Activated CD4-positive, alpha-beta T cell treated with anti-CD3 and anti-CD28 coated beads, Interleukin-2, amount 50 U/mL, for 1 hour (primary cell): ENCODE data around the gene CORO7.

Experiments
- DNase-seq: peaks from one replicate; pipeline ENCODE4 v3.0.0-alpha.2; 2020

CORO7 gene

DNA sequence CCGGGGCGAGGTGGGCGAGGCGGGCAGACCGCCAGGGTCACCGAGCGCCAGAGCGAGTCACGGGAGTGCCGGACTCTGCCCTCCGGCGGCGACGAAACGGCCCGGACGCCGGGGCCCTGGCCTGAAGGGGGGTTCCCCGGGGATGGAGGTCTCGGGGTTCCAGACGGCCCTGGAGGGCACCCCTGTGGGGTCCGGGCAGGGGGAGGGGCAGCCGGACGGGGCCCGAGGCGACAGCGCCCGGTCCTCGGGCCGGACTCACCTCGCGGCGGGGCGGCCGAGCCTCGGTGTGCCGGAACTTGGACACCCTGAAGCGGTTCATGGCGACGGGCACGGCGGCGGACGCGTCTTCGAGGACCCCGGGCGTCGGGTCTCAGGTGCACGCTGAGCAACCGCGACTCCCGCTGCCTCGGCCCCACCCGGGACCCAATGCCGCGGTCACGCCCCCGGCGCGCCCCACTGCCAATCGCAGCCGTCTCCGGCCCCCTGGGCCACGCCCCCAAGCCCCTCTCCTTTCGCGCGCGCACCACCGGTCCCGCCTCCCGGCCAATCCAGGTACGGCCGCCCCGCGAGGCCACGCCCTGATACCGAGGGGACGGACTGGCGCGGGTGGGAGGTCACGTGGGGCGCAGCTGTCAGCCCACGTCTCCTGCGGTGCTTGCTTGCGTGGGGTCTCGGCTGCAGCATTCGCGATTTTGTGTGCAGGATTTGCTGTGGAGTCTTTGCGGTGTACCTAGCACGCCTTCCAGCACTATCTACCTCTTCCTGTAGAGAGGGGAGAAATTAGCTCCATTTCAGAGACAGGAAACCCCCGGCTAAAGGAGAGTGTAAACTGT is at the start of gene CORO7:
Gene CORO7 (minus strand): TSS at position 397 of the 833 bp plus-strand sequence. CDS start 78 bp downstream, at position 319.
- peak; percentile 99 for DNase-seq

DNA sequence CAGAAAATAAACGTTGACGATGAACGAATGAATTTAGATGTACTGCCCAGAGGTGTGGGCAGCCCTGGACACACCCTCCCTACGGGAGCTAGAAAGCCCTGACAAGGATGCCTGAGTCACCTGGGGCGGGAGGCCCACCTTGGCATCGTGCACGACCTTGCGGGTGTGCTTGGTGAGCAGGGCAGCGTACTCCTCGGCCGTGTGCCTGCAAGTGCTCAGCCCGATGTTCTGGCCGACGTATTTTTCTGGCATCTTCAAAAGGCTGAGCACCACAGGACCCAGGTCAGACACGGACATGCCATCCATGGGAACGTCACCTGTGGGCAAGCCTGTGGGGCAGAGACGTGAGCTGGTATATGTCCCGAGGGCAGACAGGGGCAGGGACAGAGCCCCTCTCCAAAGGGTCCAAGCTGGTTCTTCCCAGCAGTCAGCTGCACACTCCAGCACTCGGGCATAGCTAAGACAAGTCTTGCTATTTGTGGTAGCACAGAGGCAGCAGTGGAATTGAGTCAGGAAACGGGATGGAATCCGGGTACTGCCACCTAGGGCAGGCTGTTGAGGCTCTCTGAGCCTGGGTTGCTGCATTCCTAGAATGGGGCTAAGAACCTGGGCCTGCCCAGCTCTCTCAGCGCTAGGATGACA is 47.2 kb upstream of the CORO7 start:
- DNase-seq: no peak

DNA sequence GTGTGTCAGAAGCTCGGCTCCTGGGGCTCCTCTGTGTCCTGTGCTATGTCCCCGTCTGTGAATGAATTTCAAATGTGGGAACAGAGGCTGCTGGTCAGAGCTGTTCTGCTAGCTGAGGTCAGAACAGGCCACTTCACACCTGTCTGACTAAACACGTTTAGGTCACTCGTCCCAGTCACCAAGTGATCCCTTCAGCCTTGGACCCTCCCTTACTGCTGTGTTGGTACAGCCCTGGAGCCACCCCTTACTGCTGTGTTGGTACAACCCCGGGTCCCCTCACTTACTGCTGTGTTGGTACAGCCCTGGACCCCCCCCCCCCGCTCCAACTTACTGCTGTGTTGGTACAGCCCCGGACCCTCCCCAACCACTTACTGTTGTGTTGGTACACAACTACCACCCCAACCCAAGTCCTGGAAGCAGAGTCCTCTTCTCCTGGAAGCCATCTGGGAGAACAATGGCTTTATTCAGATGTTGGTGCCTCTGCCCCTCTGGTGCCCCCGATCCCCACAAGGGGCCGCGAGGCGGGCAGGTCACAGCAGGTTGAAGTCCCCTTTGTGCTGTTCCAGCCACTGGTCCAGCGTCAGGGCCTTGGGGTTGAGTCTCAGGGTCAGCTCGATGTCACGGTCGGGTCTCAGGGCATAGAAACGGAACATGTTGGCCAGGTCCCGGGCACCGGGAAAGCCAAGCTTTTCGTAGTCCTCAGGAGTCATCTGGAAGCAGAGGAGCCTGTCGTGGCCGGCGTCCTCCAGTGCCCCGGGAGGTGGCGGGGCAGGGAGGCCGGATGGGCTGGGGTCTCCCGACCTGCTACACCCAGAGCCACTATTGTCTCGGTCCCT is 45.1 kb upstream of the CORO7 start:
- DNase-seq: no peak

DNA sequence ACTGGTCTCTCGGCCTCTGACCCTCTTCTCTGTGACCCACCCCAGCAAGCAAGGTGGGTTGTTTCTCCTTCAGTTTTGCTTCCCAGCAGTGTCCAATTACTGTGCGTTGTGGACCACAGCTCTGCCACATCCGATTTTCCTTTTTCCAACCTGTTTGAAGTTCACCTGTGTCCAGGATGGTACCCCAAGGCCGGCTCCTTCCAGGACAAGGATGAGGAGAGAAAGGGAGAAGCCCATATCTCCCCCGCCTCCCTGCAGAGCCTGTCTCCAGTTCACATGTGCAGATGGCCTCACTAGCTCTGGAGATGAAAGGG is 44.5 kb upstream of the CORO7 start:
- no peak for DNase-seq

DNA sequence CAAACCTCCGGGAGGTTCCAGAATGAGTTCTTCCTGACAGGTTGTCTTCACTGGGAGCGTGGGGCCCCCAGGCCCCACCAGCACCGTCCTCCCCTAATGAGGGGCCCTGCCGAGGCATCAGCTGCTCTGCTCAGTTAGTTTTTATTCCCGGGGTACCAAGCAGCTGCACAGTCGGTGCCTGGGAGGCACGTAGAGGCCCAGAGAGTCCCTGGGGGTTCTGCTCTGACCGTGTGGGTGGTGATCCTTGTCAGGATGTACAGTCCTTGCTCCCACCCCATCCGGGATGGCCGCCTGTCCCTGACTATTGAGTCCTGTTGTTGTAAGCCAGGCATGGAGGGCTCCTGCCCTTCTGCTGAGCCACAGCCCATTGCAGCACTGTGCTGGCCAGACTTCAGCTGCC is 39.6 kb upstream of the CORO7 start:
- DNase-seq: no peak

DNA sequence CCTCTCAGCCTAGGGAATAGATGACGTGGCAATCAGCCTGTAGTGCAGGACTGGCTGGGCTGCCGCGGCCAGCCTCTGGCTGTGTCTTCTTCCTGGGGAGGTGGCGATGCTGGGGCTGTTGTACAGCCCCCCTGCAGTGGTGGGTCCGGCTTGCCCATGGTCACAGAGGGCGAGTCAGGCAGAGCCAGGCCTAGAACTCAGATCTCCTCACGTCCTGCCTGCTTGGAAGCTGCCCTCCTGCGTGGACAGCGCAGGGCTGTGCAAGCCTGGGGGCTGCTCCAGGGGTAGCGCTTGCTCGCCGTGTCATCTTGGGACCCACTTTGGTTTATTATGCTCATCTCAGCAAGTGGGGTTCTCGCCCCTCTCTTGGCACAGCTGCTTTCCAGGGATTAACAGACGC is 38.7 kb upstream of the CORO7 start:
- no peak for DNase-seq

DNA sequence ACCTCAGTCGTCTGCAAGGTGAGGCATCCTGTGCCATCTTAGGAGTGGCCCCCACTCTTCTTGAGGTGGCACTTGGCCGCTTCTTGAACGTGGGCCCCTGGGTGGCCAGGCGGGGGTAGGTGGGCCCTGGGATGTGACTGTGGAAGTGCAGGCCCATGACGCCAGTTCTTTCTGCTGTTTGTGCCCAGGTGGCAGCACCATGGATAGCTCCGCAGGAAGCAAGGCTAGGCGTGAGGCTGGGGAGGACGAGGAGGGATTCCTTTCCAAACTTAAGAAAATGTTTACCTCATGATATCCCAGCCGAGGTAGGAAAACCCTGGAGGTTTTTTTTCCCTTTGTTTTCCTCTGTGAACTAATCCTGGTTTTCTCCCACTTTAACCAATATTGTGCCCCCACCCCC is 38.2 kb upstream of the CORO7 start:
- no peak for DNase-seq

- DNase-seq: no peak
Observed at GRCh38 chr16:4452674-4453073, 36.3 kb upstream of the CORO7 start.

GRCh38 chr16:4450931-4451519 is 34.6 kb upstream of the CORO7 start:
- no peak for DNase-seq

DNA sequence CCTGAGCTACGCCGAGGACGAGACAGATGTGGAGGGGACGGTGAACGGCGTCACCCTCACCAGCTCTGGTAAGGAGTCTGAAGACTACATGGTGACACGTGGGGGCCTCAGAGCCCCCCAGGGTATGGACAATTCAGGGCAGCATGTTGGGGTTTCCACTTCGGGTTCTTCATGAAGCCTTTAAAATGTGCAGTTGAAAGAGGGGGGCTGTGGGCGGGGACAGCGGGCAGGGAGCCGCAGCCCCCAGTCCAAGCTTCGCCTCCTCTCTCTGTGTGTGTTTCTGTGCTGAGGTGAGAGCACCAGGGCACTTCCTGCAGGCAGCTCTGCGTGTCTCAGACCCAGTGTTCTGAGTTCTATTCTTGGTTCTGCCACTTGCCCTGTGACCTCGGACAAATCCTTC is 34.0 kb upstream of the CORO7 start:
- no peak for DNase-seq

GRCh38 chr16:4443986-4444385 is 27.6 kb upstream of the CORO7 start:
- DNase-seq: no peak

- DNase-seq: no peak
Observed at GRCh38 chr16:4443271-4443670, 26.9 kb upstream of the CORO7 start.

DNA sequence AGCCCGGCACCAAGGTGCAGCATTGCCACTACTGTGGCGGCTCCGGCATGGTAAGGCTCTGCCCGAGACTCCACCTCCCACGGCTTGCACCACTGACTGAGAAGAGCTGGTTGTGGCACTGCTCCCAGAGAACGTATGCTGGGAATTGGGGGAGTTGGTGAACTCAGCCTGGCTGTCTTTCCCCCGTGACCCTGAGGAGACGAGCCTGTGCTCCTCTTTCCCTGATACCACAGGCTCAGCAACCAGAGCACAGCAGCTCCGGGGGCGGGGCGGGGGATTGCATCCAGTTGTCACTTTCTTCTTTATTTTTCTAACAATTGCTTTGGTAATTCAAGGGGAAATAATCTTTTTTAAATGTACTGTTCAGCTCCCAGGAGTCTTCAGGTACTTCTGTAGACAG is 26.0 kb upstream of the CORO7 start:
- no peak for DNase-seq

DNA sequence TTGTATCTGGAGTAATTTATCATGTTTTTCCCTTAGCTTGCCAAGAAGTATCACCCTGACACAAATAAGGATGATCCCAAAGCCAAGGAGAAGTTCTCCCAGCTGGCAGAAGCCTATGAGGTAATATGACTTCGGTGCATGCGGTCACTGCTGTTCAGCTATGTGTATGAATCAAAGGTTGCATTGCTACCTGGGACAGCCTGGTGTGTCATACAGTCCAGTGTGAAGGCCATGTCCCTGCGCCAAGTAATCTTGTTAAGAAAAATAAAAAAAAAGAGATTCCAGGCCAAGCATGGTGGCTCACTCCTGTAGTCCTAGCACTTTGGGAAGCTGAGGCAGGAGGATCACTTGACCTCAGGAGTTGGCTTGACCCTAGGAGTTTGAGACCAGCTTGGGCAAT is 21.0 kb upstream of the CORO7 start:
- DNase-seq: no peak

DNA sequence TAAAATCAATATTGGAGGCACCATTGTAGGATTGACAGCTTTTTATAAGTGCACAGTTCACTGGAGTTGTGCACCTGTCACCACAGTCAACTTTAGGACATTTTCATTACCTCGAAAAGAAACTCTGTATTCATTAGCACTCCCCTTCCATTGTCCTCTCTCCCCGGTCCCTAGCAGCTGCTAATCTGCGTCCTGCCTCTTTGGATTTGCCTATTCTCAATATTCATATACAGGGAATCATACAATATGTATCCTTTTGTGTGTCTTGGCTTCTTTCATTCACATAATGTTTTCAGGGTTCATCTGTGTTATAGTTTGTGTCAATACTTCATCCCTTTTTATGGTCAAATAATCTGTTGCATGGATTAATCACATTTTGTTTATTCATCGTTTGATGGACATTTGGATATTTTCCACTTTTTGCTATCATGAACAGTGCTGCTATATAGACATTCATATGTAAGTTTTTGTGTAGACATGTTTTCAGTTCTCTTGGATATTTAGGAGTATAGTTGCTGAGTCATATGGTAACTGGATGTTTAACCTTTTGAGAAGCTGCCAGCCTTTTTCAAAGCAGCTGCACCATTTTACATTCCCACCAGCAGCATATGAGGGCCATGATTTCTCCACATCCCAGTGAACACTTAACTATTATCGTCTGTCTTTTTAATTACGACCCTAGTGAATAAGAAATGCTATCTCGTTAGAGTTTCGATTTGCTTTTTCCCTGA is 19.1 kb upstream of the CORO7 start:
- DNase-seq: no peak

DNA sequence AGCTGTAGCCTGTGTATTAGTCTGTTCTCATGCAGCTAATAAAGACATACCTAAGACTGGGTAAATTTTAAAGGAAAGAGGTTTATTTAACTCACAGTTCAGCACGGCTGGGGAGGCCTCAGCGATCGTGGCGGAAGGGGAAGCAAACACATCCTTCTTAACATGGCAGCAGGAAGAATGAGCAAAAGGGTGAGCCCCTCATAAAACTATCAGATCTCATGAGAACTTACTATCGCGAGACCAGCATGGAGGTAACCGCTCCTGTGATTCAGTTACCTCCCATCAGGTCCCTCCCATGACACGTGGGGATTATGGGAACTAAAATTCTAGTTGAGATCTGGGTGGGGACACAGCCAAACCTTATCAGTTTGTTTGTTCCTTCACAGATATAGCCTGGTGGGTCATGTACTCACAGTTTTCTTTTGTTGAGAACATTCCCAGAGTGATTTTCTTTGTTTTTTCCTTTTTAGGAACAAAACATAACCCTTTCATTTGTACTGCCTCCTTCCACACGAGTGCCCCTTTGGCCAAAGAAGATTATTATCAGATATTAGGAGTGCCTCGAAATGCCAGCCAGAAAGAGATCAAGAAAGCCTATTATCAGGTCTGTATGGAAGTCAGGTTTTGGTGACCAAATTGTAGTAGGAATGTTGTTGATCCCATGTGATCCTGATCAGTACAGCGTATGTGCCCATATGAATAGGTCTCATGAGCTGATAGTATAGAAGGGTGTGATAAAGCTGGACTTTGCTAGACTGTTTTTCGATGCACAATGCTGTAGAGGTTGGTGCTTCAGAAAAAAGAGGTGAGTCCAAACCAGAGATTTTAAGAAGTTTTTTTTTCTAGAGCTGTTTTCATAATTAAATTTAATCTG is 17.8 kb upstream of the CORO7 start:
- no peak for DNase-seq

GRCh38 chr16:4433228-4433627 is 16.8 kb upstream of the CORO7 start:
- DNase-seq: no peak

- DNase-seq: no peak
Observed at GRCh38 chr16:4431023-4431422, 14.6 kb upstream of the CORO7 start.

DNA sequence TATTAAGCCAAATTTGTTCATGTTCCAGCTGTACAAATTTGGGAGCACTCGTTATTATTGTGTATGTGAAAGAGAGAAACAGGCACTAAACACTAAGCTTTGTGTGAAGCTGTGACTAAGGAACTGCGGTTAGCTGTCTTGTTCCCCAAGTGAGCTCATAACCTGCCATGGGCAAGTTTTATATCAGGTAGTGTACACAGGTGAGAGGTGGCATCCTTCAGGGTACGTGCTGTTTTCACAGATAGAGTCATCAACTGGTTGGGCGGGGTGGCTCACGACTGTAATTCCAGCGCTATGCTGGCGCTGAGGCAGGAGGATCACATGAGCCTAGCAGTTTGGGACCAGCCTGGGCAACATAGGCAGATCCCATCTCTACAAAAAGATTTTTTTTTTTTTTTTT is 12.1 kb upstream of the CORO7 start:
- no peak for DNase-seq

GRCh38 chr16:4426722-4427372 is 10.5 kb upstream of the CORO7 start:
- DNase-seq: no peak

DNA sequence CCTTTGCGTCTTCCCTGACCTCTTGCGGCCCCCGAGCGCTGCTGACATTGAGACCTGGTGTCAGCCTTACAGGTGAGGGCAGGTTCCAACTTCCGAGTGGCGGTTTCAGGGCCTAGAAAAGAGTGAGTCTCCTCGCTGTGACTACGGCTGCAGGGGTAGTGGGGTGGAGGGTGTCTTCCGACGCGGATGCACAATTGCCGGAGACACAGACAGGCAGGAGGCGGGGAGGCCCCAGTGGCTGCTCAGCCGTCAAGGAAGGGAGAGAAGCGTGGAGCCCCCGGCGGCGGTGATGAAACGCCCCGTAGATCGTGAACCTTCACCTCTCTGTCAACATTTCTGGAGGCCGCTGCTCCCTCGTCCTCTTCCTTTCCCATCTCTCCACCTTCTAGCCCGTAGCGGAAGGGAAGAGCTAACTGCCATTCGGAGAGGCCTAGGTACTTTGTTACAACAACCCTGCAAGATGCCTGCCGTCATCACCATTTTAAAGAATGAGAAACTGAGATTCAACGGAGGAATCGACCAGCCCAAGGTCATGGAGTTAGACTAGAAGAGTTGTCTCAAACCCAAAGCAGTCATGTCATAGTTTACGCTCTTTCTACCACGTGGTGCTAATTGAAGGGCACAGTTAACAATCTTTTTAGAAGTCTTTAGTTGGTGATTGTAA is 9.8 kb upstream of the CORO7 start:
- peak; percentile 52 for DNase-seq
